Uterus (tissue), 4 donors: ENCODE measurements around the gene USP31. TPM values are rescaled to one million over a fixed set of nuclear protein-coding genes. Genes with fewer than 3 reads are reported as not detected.
A peak's percentile ranks its signal among the peaks of the same experiment; 100 is the strongest.

ENCODE experiments used
- DNase-seq, 2 donors: peaks; one replicate each; pipeline ENCODE4 v3.0.0-alpha.2; 2019 to 2020
- H3K27ac ChIP-seq, 2 donors: fragments of 200-600 bp; sonication (generic); 1 replicate in 1 of 2; 2 replicates in 1 of 2; pipeline ENCODE4 v1.5.1; 2016 to 2018
- H3K27me3 ChIP-seq, 2 donors: fragments of 200-600 bp; sonication (generic); one replicate each; pipeline ENCODE4 v1.5.1; 2018 to 2019; ENCODE audit warnings: control low read depth in 1 of 2
- H3K36me3 ChIP-seq, 2 donors: fragments of 200-600 bp; sonication (generic); one replicate each; pipeline ENCODE4 v1.5.1; 2019; ENCODE audit warnings: control low read depth in 1 of 2
- H3K4me1 ChIP-seq, 2 donors: fragments of 200-600 bp; sonication (generic); one replicate each; pipeline ENCODE4 v1.5.1; 2018 to 2019; ENCODE audit warnings: control low read depth in 1 of 2
- H3K4me3 ChIP-seq, 2 donors: fragments of 200-600 bp; sonication (generic); 1 replicate in 1 of 2; 2 replicates in 1 of 2; pipeline ENCODE4 v1.5.1; 2018 to 2019; ENCODE audit warnings: mild to moderate bottlenecking in 1 of 2
- H3K9me3 ChIP-seq, 2 donors: fragments of 200-600 bp; sonication (generic); one replicate each; pipeline ENCODE4 v1.5.1; 2019; ENCODE audit warnings: control low read depth in 1 of 2
- CTCF ChIP-seq, 4 experiments: fragments of 200-600 bp in 2 of 4; fragments of 450-650 bp in 2 of 4; sonication (generic) in 2 of 4; IDR thresholded peaks; one replicate each; pipeline ENCODE4 v1.5.1; 2016 to 2019; ENCODE audit warnings: antibody characterized with exemption in 4 of 4, mild to moderate bottlenecking in 2 of 4, moderate library complexity in 1 of 4
- POLR2A ChIP-seq, 2 donors: fragments of 450-650 bp; IDR thresholded peaks; one replicate each; pipeline ENCODE4 v1.6.1; 2016; ENCODE audit warnings: antibody characterized with exemption in 2 of 2, mild to moderate bottlenecking in 1 of 2, moderate library complexity in 1 of 2
- intact Hi-C: fragments of 100-400 bp; cut with DNase I; formaldehyde crosslinking; loops from one replicate; pipeline ENCODE4 v1.15.1; 2023; ENCODE audit warnings: low total_unique reads
- total RNA-seq, 4 donors: library from RNA; depleted of rRNA in 3 of 4; stranded (reverse); fragments of >200 nt in 3 of 4; gene quantifications; one replicate each; pipeline versions ENCODE4 v1.1.0 to v1.2.4, GENCODE V29; 2014 to 2023
- donor health status: DM: yes; HTN: yes; CAD: no.

USP31 gene
- total RNA-seq, 4 donors from 2014 or later: 11.8 to 62.0 (median 28.2) TPM

GRCh38 chr16:23074423-23074822 lies 74.8 kb downstream of the USP31 start:
- no peak for DNase-seq
- Histone ChIP-seq H3K4me3 (no peak overlapping the region), H3K4me1 (peaks cover 4 to 7% of the 10 kb centered on the region in 2 donors), H3K27me3 (no peaks in the 10 kb centered on the region), H3K36me3 (no peaks in the 10 kb centered on the region), H3K9me3 (no peaks in the 10 kb centered on the region), H3K27ac (peak overlapping the region in 1 of 2 donors; percentile 28)
- intact Hi-C loops: no loop called here
- TF ChIP-seq POLR2A (IDR thresholded peaks at IDR 0.05) (no peak), CTCF (IDR thresholded peaks at IDR 0.05) (no peak)

GRCh38 chr16:23072769-23073549 lies 76.3 kb downstream of the USP31 start:
- Histone ChIP-seq H3K9me3 (no peaks in the 10 kb centered on the region), H3K4me3 (no peak overlapping the region), H3K36me3 (no peaks in the 10 kb centered on the region), H3K27ac (peak overlapping the region; percentile 44 to 80), H3K4me1 (peaks cover 4 to 7% of the 10 kb centered on the region in 2 donors), H3K27me3 (no peaks in the 10 kb centered on the region)
- TF ChIP-seq CTCF (IDR thresholded peaks at IDR 0.05): no peak
- no peak for TF ChIP-seq POLR2A (IDR thresholded peaks at IDR 0.05)
- intact Hi-C loops: no loop called here
- no peak for DNase-seq

GRCh38 chr16:23072084-23072599 lies 77.1 kb downstream of the USP31 start:
- TF ChIP-seq POLR2A (IDR thresholded peaks at IDR 0.05) (no peak), CTCF (IDR thresholded peaks at IDR 0.05) (no peak)
- DNase-seq: peak; percentile 80 to 83
- Histone ChIP-seq H3K4me3 (no peak overlapping the region), H3K27ac (peak overlapping the region; percentile 44 to 80), H3K9me3 (no peaks in the 10 kb centered on the region), H3K36me3 (no peaks in the 10 kb centered on the region), H3K27me3 (no peaks in the 10 kb centered on the region), H3K4me1 (peaks cover 4 to 7% of the 10 kb centered on the region in 2 donors)
- intact Hi-C loops: no loop called here

GRCh38 chr16:23071196-23072083 lies 77.8 kb downstream of the USP31 start:
- no peak for TF ChIP-seq CTCF (IDR thresholded peaks at IDR 0.05)
- TF ChIP-seq POLR2A (IDR thresholded peaks at IDR 0.05): no peak
- H3K9me3 ChIP-seq: no peaks in the 10 kb centered on the region
- no peak overlapping the region for H3K4me3 ChIP-seq
- H3K36me3 ChIP-seq: no peaks in the 10 kb centered on the region
- H3K27me3 ChIP-seq: no peaks in the 10 kb centered on the region
- H3K4me1 ChIP-seq: peaks cover 4 to 7% of the 10 kb centered on the region in 2 donors
- peak overlapping the region; percentile 44 to 80 for H3K27ac ChIP-seq
- DNase-seq: no peak
- intact Hi-C loops: no loop called here
